GM18507 (cell line): ENCODE data around the gene TMEM209.
"Not testable (repeated sequence)": the region's sequence is repeated elsewhere in the genome, so short reads cannot be mapped to it uniquely, and the experiment has no call there.

Experiments used
- DNase-seq: peaks from one replicate; pipeline ENCODE4 v3.0.0; 2011; ENCODE audit warnings: low read depth; ENCODE audit not compliant: insufficient read length; ENCODE audit errors: extremely low spot score
- FAIRE-seq: peaks from 2 replicates; lab custom pipeline; 2011; peaks lifted over from hg19 to GRCh38; lab: Jason Lieb, UNC

The TMEM209 gene

DNA sequence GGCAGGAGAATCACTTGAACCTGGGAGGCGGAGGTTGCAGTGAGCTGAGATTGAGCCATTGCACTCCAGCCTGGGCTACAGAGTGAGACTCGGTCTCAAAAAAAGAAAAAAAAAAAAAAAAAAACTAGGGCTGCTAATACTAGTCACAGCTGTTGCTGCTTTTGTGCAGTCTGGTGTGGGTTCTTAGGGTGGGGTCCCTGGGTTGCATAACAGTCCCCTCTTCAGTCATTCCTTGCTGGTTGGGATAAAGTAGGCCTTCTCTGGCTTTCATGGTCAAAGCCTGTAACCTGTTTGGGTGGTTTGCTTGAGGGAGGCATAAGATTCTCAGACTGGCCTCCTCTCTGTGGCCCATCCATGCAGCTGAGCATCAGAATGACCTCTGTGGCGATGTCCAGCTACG lies 16.5 kb upstream of the TMEM209 start:
- DNase-seq (no peak), FAIRE-seq (no peak)

DNA sequence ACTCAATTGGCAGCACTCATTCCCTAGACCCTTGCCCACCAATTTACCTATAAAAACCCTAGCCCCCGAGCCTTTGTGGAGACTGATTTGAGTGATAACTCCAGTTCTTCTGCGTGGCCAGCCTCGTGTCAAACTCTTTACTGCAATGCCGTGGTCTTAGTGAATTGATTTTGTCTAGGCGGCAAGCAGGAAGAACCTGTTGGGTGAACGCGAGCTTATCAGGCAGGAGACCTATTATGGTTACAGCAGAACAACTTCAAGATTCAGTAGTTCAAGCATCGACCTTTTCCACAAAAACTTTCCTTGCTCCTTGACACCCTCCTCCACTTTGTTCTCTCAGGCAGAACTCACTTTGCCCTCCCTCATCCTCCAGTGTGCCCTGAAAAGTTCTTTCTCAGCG lies 14.7 kb upstream of the TMEM209 start:
- FAIRE-seq, result no peak

DNA sequence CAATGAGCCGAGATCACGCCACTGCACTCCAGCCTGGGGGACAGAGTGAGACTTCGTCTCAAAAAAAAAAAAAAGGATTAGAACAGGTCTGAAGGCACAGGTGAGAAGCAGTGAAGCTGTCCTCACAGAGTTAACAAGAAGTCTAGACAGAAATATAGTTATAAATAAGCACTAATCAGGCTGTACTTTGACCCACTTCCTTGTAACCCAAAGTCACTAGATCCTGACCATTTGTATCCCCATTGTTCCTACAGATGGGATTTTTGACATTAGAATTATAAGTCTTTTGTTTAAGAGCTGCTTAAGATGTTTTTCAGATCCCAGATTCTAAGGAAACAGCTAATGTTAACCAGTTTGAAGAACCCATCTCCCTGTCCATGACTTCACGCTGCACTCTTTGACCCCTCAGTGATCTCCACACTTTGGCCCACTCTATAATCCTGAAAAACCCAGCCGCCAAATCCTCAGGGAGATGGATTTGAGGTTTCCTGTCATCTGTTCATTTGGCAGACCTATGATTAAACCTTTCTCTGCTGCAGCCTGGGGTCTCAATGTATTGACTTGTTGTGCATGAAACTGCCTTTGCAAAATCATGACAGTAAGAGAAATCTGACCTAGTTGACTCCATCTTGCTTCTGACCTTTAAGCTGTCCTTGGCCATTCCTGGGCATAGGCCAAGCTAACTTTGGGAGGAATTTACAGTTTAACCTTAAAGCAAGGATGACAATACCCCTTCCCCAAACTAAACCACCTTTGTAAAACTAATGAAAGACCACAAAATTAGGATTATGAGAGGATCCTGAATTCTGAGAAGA lies 13.8 kb upstream of the TMEM209 start:
- no peak for DNase-seq
- FAIRE-seq, result no peak

More for the DNA sequence above, 14.7 kb upstream of the TMEM209 start:
- no peak for DNase-seq

DNA sequence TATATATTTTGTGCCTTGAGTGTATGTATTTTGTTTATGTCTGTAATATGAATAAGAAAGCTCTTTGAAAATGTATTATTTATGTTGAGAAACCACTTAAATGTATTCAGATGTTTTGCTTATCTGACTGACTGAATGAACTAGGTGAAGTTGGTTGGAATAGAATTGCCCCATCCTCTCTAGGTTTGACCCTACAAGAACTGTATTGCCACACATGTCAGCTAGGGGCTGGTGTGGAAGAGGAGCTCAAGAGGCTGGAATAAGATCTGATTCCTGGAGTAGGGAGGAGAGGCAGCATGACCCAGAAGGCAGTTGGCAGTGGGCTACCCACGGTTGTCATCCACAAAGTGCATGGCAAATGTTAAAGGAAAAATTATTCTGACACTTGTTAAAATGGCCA lies 11.5 kb upstream of the TMEM209 start:
- DNase-seq (no peak), FAIRE-seq (no peak)

DNA sequence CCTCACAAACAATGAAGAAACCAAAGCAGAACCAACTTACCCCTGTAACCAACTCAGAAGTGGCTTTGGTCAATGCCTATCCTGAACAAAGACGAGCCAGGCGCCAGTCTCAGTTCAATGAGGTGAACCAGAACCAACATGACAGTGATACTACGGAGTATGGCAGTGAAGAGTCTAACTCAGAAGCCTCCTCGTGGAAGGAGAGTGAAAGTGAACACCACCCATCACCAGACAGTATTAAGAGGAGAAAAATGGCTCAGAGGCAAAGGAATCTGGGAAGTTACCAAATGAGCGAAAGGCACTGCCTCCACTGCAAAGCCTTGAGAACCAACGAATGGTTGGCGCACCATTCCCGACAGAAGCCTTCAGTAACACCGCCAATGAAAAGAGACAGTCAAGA lies 10.8 kb upstream of the TMEM209 start:
- DNase-seq (no peak), FAIRE-seq (no peak)

DNA sequence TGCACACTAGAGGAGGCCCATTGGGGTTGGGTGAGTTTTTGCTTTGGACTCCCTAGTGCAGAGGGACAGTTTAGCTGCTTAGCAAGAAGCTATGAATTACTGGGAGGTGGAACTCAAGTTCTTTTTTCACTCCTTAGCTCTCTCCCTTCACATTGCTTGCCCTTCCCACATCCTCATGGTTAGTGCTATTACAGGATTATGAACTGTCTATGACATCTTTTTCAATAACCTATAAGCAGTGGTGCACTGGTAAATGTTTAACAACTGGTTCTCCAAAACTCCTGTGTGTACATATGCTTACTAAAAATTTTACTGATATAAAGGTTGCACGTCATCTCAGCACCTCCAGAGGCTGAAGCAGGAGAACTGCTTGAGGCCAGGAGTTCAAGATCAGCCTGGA lies 8.6 kb upstream of the TMEM209 start:
- FAIRE-seq, result no peak

DNA sequence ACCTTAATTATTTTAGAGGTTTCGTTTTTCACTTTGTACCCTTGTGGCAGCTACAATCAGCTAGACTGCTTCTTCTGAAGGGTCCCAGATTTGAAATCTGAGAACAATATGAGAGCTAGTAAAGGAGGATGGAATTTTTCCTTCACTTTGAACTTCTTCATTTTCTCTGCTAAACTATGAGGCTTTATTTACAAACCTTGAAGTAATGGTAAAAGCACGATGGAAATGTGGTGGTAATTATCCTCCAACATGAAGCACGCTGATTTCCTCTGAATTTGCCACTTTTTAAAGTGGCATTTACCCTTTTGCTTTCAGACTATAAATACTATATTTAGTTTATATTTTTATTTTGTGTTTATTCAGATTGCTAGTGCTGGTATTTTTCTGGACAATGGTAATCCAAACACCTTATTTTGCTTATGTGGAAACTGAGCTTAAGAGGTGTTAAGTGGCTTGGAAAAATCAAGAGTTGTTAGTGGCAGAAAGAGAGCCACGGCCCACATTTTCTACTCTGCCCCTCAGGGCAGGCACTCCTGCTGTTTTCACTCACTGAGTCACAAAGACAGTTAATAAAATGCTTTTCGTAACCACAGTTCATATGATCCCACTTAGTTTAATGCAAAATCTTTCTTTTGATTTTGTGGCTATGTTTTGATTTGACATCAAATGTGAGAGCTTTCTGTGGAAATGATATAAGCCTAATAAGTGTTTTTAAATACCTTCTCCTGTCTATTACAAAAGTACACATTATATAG lies 5.2 kb upstream of the TMEM209 start:
- FAIRE-seq (no peak), DNase-seq (no peak)

More for the DNA sequence above, 8.6 kb upstream of the TMEM209 start:
- DNase-seq, result no peak

DNA sequence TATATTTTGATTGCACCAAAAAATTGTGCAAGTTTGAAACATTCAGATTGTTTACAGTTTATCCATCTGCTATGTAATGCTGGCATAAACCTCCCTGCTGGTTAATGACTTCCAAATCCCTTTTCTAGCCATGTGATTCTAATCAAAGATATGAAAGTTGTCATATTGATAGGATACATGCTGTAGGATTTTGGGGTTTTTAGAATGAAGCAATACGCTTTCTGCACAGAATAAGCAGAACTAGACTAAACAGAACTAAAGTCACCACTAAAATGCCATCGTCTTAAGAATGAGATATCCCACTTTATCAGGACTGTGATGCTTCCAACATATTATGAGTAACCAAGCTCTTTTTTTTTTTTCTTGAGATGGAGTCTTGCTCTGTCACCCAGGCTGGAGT lies 3.3 kb upstream of the TMEM209 start:
- no peak for FAIRE-seq

DNA sequence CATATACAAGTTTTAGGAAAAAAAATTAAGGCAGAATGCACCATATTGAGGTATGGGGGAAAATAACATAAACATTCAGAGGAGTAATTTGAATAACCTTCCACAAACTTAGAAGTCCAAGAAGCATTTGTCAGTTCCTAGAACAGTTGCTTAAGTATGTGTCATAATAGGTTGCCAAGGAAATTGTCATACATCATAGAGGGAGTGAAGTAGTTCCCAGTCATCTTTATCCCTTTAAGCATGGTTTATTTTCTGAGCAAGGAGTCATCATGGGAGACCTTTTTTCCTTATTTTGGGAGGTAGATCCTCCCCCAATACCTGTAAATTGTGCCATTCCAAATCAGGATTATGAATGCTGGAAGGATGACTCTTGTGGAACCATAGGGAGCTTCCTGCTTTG lies 2.4 kb upstream of the TMEM209 start, which contains the start of gene SSMEM1:
Gene SSMEM1, plus strand, starts transcription at position 219 of the 400 bp plus-strand sequence. Its CDS starts 51 bp downstream, at position 270.
- no peak for FAIRE-seq

More for the DNA sequence above, 3.3 kb upstream of the TMEM209 start:
- DNase-seq, result no peak

DNA sequence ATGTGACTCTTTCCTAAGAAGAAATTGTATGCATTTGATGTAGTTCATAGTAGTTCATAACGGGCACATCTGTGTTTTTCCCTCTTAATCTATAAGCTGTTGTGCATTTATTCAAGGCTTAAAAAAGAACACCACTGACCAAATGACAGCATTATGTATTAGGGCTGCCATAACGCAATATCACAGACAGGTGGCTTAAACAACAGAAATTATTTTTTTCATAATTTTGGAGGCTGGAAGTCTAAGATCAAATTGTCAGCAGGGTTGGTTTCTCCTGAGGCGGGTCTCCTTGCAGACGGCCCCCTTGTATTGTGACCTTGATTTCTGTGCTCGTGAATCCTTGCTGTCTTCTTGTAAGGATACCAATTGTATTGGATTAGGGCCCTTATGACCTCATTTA lies 1.8 kb upstream of the TMEM209 start:
- no peak for DNase-seq
- FAIRE-seq, result no peak

More for the DNA sequence above, 2.4 kb upstream of the TMEM209 start, which contains the start of gene SSMEM1:
- DNase-seq, result no peak

DNA sequence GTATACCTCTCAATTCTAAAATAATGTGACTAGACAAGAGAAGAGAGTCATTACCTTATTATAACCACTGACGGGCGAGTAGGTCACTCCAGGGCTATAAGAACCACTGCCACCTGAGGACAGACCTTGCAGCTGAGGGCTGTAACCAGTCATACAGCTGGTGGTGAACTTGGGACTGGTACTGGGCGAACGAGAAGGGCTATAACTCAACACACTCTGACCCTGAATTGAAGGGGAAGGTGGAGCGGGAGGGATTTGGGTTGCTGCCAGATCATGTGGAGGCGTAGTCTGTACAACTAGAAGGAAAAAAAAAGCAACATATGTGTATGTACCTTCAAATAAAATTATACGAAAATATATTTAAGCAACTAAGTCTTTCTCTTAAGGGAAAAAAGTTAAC lies 3.4 kb downstream of the TMEM209 start:
- DNase-seq (no peak), FAIRE-seq (no peak)

DNA sequence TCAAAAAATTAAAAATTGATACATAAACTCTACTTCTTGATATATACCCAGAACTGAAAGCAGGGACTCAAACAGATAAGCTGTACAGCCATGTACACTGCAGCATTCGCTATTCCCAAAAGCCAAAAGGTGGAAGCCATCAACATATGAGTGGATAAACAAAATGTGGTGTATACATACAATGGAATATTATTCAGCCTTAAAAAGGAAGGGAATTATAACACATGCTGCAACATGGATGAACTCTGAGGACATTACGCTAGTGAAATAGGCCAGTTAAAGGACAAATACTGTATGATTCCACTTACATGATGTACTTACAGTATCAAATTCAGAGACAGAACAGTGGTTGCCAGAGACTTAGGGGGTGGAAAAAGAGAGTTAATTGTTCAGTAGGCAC lies 8.1 kb downstream of the TMEM209 start:
- FAIRE-seq (no peak), DNase-seq (no peak)

DNA sequence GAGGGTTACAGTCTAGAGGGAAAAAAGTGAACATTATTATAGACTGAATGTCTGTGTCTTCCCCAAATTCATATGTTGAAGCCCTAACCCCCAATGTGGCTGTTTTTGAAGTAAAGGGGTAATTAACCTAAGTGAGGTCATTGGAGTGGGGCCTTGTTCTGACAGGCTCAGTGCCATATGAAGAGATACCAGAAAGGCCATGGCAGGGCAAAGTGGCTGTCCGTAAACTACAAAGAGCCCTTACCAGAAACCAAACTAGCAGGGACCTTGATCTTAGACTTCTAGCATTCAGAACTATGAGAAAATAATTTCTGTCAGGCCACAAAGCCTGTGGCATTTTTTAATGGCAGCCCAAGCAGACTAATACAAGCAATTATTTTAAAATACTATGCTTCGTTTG lies 8.7 kb downstream of the TMEM209 start:
- FAIRE-seq (peak; percentile 24), DNase-seq (no peak)

DNA sequence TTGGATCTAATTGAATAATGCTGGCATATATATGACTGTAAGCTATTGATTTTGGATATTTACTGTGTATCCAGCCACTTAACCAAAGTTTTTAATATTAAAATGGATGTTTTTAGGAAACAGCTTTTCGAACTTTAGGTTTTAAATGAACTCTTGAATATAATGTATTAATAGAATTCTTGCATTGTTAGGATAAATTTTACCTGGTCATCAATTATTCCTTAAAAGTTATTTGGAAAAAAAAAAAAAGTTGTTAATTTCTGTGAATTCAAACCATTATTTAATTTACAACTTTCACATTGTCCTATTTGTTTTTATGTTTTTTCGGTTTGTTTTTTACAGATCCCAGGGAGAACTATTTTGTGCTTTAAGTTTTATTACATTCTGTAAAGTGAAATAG lies 9.8 kb downstream of the TMEM209 start:
- no peak for FAIRE-seq
- DNase-seq, result no peak

DNA sequence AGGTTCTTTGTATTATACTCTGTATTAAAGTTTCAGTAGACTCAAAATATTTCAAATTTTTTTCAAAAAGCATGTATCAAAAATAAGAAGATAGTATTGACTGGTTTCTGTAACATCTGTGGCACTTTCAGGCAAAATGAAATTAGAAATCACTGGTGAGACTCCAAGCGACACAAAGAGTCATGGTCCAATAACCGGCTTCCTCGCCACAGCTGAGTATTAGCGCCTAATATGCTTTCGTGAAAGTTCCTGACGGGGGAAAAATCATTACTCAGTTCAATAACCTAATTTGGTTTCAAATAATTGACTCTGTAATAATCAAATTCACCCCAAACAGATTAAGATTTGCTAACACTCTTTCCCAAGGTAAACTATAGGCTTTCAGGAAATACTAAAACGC lies 13.4 kb downstream of the TMEM209 start:
- DNase-seq (no peak), FAIRE-seq (peak; percentile 26)

DNA sequence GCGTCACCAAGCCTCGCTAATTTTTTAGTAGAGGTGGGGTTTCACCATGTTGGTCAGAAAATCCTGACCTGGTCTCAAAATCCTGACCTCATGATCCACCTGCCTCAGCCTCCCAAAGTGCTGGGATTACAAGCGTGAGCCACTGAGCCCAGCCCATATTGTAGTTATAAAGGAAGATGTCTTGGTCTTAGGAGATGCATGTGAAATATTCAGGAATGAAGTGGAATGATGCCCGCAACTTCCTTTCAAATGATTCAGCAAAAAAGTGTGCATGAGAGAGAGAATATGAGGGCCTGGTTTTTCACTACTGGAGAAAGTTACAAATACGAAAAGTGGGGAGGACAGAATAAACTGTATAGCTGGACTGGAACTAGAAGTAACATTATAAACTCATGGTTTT lies 15.9 kb downstream of the TMEM209 start:
- DNase-seq (no peak), FAIRE-seq (no peak)

DNA sequence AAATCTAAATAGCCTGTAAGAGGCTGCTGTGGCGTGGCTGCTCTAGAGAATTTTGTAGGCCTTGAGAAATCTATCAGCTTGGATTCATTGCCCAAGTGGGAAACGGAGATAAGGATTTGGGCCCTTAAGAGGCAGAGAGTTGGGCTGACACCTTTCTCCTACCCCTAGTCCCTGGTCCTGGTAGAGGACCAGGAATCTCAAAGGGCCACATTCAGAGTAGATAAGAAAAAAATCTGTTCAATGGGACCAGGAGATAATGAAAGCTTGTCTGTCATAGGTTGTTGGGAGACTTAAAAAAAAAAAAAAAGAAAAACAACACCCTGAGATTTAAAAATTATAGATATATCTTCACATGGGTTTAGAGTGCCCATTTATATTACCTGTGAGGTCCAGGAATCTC lies 17.8 kb downstream of the TMEM209 start:
- FAIRE-seq (no peak), DNase-seq (no peak)

DNA sequence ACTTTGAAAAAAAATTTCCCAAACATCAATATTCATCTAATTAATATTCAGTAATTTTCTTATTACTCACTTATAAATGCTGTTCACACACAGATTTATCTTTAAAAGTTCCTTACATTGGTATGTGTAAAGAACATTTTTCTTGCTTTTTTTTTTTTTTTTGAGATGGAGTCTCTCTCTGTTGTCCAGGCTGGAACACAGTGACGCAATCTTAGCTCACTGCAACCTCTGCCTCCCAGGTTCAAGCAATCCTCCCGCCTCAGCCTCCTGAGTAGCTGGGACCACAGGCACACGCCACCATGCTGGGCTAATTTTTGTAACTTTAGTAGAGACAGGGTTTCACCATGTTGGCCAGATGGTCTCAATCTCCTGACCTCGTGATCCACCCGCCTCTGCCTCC lies 20.9 kb downstream of the TMEM209 start:
- FAIRE-seq, result not testable (repeated sequence)

DNA sequence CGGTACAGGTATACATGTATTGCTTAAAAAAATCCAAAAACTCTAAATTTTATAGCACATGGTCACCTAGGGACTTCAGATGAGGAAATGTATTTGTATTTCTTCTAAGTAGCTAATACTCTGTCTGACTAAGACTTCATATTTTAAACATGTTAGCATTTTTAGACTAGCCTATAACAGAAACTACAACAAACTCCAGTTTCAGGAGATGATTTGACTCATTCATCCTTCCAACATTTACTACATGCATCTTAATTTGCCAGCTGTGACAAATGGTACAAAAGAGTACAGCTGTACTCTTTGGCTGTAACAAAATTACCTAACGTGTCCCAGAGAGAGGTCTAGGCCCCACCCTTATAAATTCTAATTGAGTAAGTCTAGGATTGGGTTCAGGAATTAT lies 22.2 kb downstream of the TMEM209 start:
- peak; percentile 65 for FAIRE-seq
- no peak for DNase-seq

More for the DNA sequence above, 20.9 kb downstream of the TMEM209 start:
- DNase-seq, result not testable (repeated sequence)

DNA sequence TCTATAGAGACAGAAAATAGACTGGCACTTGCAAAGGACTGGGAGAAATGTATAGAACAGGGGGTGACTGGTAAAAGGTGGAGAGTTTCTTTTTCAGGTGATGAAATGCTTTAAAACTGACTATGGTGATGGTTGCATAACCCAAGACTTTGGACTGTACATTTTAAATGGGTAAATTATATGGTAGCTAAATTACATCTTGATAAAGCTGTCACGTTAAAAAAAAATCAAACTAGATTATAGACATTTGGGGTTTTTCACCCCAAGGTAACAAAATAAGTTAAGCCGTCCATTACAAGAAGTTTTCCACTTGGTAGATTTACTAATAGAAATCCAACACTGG lies 24.0 kb downstream of the TMEM209 start:
- DNase-seq (no peak), FAIRE-seq (no peak)
